Bronchial epithelial cell (primary cell): ENCODE data around the gene ALKBH6. TPM values are rescaled to one million over a fixed set of nuclear protein-coding genes. Genes with fewer than 3 reads are reported as not detected.
"Not testable (repeated sequence)": the region's sequence is repeated elsewhere in the genome, so short reads cannot be mapped to it uniquely, and the experiment has no call there.

Experiments used
- DNase-seq: peaks from one replicate; pipeline ENCODE4 v3.0.0-alpha.2; 2010; ENCODE audit warnings: low read depth
- FAIRE-seq: peaks from 2 replicates; lab custom pipeline; 2011; peaks lifted over from hg19 to GRCh38; lab: Jason Lieb, UNC
- H3K27me3 ChIP-seq: 2 replicates; pipeline ENCODE4 v1.5.1; 2011; ENCODE audit warnings: low read length; ENCODE audit not compliant: control insufficient read depth, insufficient read depth
- H3K36me3 ChIP-seq: 2 replicates; pipeline ENCODE4 v1.5.1; 2011; ENCODE audit warnings: low read length; ENCODE audit not compliant: control insufficient read depth, insufficient read depth
- H3K4me3 ChIP-seq: 2 replicates; pipeline ENCODE4 v1.5.1; 2011; ENCODE audit warnings: mild to moderate bottlenecking, low read depth, low read length, control low read depth
- CTCF ChIP-seq: IDR thresholded peaks from 2 replicates; pipeline ENCODE4 v1.5.1; 2011; ENCODE audit warnings: mild to moderate bottlenecking, moderate library complexity, low read length, control low read depth, inconsistent platforms; ENCODE audit not compliant: insufficient read depth, severe bottlenecking
- total RNA-seq: library from RNA; depleted of rRNA; stranded (reverse); fragments of >200 nt; gene quantifications from 2 replicates; pipeline ENCODE4 v1.2.1, GENCODE V29; 2014

Gene ALKBH6
- total RNA-seq, 1 donor from 2014 or later = 14.2 TPM

GRCh38 chr19:35986664-35987570, 27.1 kb downstream of the ALKBH6 start:
- Histone ChIP-seq H3K27me3 (peaks cover 3% of the 10 kb centered on the region), H3K36me3 (no peaks in the 10 kb centered on the region), H3K4me3 (peak overlapping the region; percentile 17)
- FAIRE-seq = no peak
- peak; percentile 17 for TF ChIP-seq CTCF
- DNase-seq = no peak

GRCh38 chr19:35986111-35986510, 27.9 kb downstream of the ALKBH6 start:
- no peak for TF ChIP-seq CTCF
- DNase-seq (no peak), FAIRE-seq (no peak)
- Histone ChIP-seq H3K27me3 (peaks cover 3% of the 10 kb centered on the region), H3K36me3 (no peaks in the 10 kb centered on the region), H3K4me3 (no peak overlapping the region)

GRCh38 chr19:35983177-35983576, 30.8 kb downstream of the ALKBH6 start:
- peaks cover 3% of the 10 kb centered on the region for H3K27me3 ChIP-seq
- TF ChIP-seq CTCF = no peak
- no peaks in the 10 kb centered on the region for H3K36me3 ChIP-seq
- H3K4me3 ChIP-seq = no peak overlapping the region
- DNase-seq = no peak
- no peak for FAIRE-seq

- FAIRE-seq, H3K27me3 ChIP-seq, H3K36me3 ChIP-seq, DNase-seq, H3K4me3 ChIP-seq: not testable (repeated sequence)
Observed at GRCh38 chr19:35980997-35981396, 33.0 kb downstream of the ALKBH6 start.

- DNase-seq = no peak
- Histone ChIP-seq H3K4me3 (no peak overlapping the region), H3K36me3 (no peaks in the 10 kb centered on the region), H3K27me3 (no peaks in the 10 kb centered on the region)
- no peak for FAIRE-seq
- no peak for TF ChIP-seq CTCF
Observed at GRCh38 chr19:35978832-35979365, 35.1 kb downstream of the ALKBH6 start.

- Histone ChIP-seq H3K27me3 (no peaks in the 10 kb centered on the region), H3K36me3 (no peaks in the 10 kb centered on the region), H3K4me3 (no peak overlapping the region)
- TF ChIP-seq CTCF = no peak
- no peak for FAIRE-seq
- DNase-seq = no peak
Observed at GRCh38 chr19:35978271-35978670, 35.7 kb downstream of the ALKBH6 start.
